GM12801 (cell line): ENCODE measurements around the gene USP54.

Experiments used
- CTCF ChIP-seq: IDR thresholded peaks from one replicate; pipeline ENCODE4 v1.5.1; 2011; ENCODE audit warnings: control low read depth; ENCODE audit not compliant: insufficient read length; ENCODE audit errors: extremely low read depth

USP54 gene

GRCh38 chr10:73597346-73597745 lies 6.2 kb upstream of the USP54 start:
- no peak for TF ChIP-seq CTCF

DNA sequence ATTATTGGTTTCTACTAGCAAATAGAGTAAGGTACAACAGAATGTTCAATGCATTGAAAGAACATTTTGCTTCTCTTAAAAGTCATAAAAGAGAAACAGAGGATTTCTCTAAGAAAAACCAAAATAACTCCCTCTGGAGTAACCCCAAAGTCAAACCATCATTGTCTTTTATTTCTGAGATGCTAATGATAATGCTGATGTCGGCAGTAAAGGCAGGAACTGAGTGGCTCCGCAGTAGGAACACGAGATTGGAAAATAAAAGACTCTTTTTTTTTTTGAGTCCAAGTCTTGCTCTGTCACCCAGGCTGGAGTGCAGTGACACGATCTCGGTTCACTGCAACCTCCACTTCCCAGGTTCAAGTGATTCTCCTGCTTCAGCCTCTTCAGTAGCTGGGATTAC lies 2.7 kb upstream of the USP54 start:
- no peak for TF ChIP-seq CTCF

- no peak for TF ChIP-seq CTCF
Observed at GRCh38 chr10:73593110-73593509, 2.0 kb upstream of the USP54 start.

DNA sequence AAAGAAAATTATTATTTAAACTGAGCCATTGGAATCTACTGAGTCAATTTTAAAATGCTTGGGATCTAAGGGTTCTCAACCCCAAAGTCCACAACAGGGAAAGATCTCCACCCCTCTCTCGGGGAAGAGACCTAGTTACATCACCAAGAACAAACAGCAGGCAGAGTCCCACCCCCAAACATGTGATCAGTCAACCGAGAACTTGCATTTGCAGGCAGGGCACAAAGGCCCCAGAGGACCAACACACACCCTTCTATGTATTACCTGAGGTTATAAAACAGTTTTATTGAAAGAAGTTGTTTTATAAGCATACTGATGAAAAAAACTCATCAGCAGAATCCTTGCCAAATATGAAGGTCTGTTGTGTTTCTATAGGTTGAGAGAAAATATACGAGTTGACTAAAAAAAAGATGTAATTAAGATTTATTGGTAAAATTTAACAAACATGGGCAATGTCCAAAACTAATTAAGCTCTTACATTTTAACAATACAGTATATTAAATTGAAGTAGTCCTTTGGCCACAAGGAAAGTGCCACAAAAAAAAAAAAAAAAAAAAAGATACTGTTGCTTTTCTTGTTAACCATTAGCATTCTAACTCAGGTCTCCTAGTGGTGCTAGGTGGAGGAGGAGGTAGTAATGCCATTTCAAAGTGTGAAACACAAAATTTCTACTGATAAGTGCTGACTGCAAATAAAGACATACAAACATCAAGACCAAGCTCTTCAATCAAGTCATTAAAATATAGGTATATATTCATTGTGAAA lies 975 bp upstream of the USP54 start:
- no peak for TF ChIP-seq CTCF

GRCh38 chr10:73589563-73590126 lies 1.5 kb downstream of the USP54 start:
- no peak for TF ChIP-seq CTCF

- TF ChIP-seq CTCF = no peak
Observed at GRCh38 chr10:73588656-73589055, 2.5 kb downstream of the USP54 start.

DNA sequence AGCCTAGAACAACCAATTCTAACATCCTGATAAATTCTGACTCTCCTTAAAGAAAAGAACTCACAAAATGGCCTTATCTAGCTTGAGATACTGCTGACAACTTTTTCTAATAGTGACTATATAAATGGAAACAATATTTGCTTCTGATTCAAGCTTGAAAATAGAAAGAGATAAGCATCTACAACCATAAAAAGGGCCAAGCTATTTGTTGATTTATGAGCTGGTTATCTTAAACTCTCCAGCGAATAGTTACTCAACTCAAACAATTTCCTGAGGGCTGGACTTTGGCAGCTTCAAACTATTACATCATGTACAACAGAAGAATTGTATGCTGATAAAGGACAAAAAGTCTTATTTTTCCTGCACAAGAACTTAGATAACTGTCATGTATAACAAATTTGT lies 4.6 kb downstream of the USP54 start:
- TF ChIP-seq CTCF = no peak

GRCh38 chr10:73585327-73585726 lies 5.8 kb downstream of the USP54 start:
- TF ChIP-seq CTCF = no peak
